Measurements from ENCODE around the gene DGLUCY. TPM values are rescaled to one million over a fixed set of nuclear protein-coding genes. Genes with fewer than 3 reads are reported as not detected.
A peak's percentile ranks its signal among the peaks of the same experiment; 100 is the strongest.

DGLUCY gene
- total and polyA plus RNA-seq, 11 donors = 53.7 to 234 (median 138) TPM

GRCh38 chr14:91143862-91144261 is 30.0 kb downstream of the DGLUCY start:
- Histone ChIP-seq H3K27ac (peak overlapping the region; percentile 40 to 86 (median 67)), H3K36me3 (peaks cover 0 to 57% (median 43%) of the 10 kb centered on the region in 9 donors), H3K27me3 (no peaks in the 10 kb centered on the region), H3K4me1 (peaks cover 2 to 78% (median 40%) of the 10 kb centered on the region in 12 donors), H3K4me3 (no peak overlapping the region), H3K9me3 (no peaks in the 10 kb centered on the region)
- peak; percentile 19 to 41 (median 29) for ATAC-seq
- TF ChIP-seq POLR2A (IDR thresholded peaks at IDR 0.05) = no peak
- TF ChIP-seq CTCF (IDR thresholded peaks at IDR 0.05) = no peak
- intact Hi-C loops (cut with DNase I) = no loop called here
- DNase-seq = peak in 3 of 5 donors; percentile 41 to 60 (median 47)
- 47 to 55% (median 53%) methylated on average over 8 of the region's 8 CpGs for WGBS, 4 donors

- no peak overlapping the region for H3K4me3 ChIP-seq
- H3K9me3 ChIP-seq = no peaks in the 10 kb centered on the region
- peaks cover 2 to 78% (median 40%) of the 10 kb centered on the region in 12 donors for H3K4me1 ChIP-seq
- ATAC-seq (peak; percentile 51 to 72 (median 64)), DNase-seq (no peak)
- TF ChIP-seq POLR2A (IDR thresholded peaks at IDR 0.05) (no peak), CTCF (IDR thresholded peaks at IDR 0.05) (no peak)
- peak overlapping the region; percentile 40 to 86 (median 67) for H3K27ac ChIP-seq
- H3K27me3 ChIP-seq = no peaks in the 10 kb centered on the region
- peaks cover 0 to 57% (median 43%) of the 10 kb centered on the region in 9 donors for H3K36me3 ChIP-seq
- WGBS, 4 donors = 52 to 61% (median 58%) methylated on average over 5 of the region's 5 CpGs
- intact Hi-C loops (cut with DNase I) = no loop called here
Measured at GRCh38 chr14:91144425-91145145, 30.7 kb downstream of the DGLUCY start.

- intact Hi-C loops (cut with DNase I) = no loop called here
- DNase-seq (no peak), ATAC-seq (no peak)
- Histone ChIP-seq H3K27me3 (no peaks in the 10 kb centered on the region), H3K4me1 (peaks cover 2 to 69% (median 42%) of the 10 kb centered on the region in 12 donors), H3K9me3 (no peaks in the 10 kb centered on the region), H3K27ac (peak overlapping the region in 10 of 12 donors; percentile 24 to 86 (median 66)), H3K36me3 (peaks cover 0 to 65% (median 45%) of the 10 kb centered on the region in 9 donors), H3K4me3 (no peak overlapping the region)
- WGBS, 4 donors = 91 to 95% (median 94%) methylated on average over 10 to 11 of the region's 11 CpGs
- TF ChIP-seq CTCF (IDR thresholded peaks at IDR 0.05) (no peak), POLR2A (IDR thresholded peaks at IDR 0.05) (no peak)
Measured at GRCh38 chr14:91145391-91146160, 31.7 kb downstream of the DGLUCY start.

- no peak for TF ChIP-seq CTCF (IDR thresholded peaks at IDR 0.05)
- TF ChIP-seq POLR2A (IDR thresholded peaks at IDR 0.05) = no peak
- H3K27me3 ChIP-seq = no peaks in the 10 kb centered on the region
- peaks cover 2 to 68% (median 42%) of the 10 kb centered on the region in 12 donors for H3K4me1 ChIP-seq
- ATAC-seq (peak; percentile 65 to 77 (median 70)), DNase-seq (peak in 1 of 5 donors; percentile 59)
- 50 to 86% (median 55%) methylated on average over 4 to 5 of the region's 5 CpGs for WGBS, 4 donors
- H3K27ac ChIP-seq = peak overlapping the region in 9 of 12 donors; percentile 15 to 74 (median 45)
- no peaks in the 10 kb centered on the region for H3K9me3 ChIP-seq
- H3K4me3 ChIP-seq = no peak overlapping the region
- peaks cover 0 to 63% (median 42%) of the 10 kb centered on the region in 9 donors for H3K36me3 ChIP-seq
- intact Hi-C loops (cut with DNase I) = no loop called here
Measured at GRCh38 chr14:91146661-91147060, 32.8 kb downstream of the DGLUCY start.
